T-helper 17 cell (primary cell): ENCODE data around the gene TNN. TPM values are rescaled to one million over a fixed set of nuclear protein-coding genes. Genes with fewer than 3 reads are reported as not detected.

Experiments used
- ATAC-seq: fragments of 150-1000 bp; cut with Tn5 transposase; 2 replicates; pipeline ENCODE4 v1.10.0; 2021; ENCODE audit warnings: mild to moderate bottlenecking, moderate library complexity
- DNase-seq, 3 donors: peaks; one replicate each; pipeline versions ENCODE4 v3.0.0 to v3.0.0-alpha.2; 2020 to 2021
- H3K9me3 ChIP-seq: one replicate; pipeline ENCODE4 v1.7.0; 2013; ENCODE audit warnings: low read length, mild to moderate bottlenecking; ENCODE audit not compliant: control insufficient read depth, poor library complexity, severe bottlenecking
- H3K27ac Mint-ChIP-seq: one replicate; pipeline ENCODE4 v1.8.0; 2022; ENCODE audit warnings: mild to moderate bottlenecking, moderate library complexity, mixed read lengths
- H3K27me3 Mint-ChIP-seq: one replicate; pipeline ENCODE4 v1.8.0; 2022; ENCODE audit warnings: mixed read lengths
- H3K36me3 Mint-ChIP-seq: one replicate; pipeline ENCODE4 v1.8.0; 2022; ENCODE audit warnings: low read depth, mixed read lengths
- H3K4me1 Mint-ChIP-seq: one replicate; pipeline ENCODE4 v1.8.0; 2022; ENCODE audit warnings: mild to moderate bottlenecking, mixed read lengths
- H3K4me3 Mint-ChIP-seq: one replicate; pipeline ENCODE4 v1.8.0; 2022; ENCODE audit warnings: mild to moderate bottlenecking, moderate library complexity, mixed read lengths
- total RNA-seq, 4 donors: library from RNA in 2 of 4; stranded (reverse) in 2 of 4; gene quantifications; one replicate each; pipeline ENCODE4 v1.2.3 and lab custom pipeline; 2022 to 2026

The TNN gene
- total RNA-seq, 2 donors from 2014 or later, result not detected

DNA sequence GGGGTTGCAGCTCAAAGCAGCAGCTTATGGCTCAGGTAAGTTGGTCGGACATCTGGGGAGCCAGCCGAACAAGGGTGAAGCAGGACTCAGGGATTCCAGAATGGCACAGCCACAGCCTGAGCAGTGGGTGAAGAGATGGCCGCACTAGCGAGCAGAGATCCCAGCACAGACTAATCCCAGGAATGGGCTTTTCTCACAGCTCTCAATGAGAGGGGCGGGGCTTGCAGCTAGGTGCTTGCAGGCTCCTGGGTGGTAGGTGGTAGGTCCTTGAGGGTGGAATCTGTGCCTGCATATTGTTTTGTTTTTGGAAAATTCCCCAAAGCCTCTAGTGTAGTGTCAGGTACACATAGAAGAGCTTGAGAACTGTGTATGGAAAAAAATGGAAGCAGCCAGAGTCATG is 116.0 kb downstream of the TNN start:
- no peaks in the 10 kb centered on the region for H3K9me3 ChIP-seq
- ATAC-seq (no peak), DNase-seq (no peak)
- H3K27me3 Mint-ChIP-seq, result no peaks in the 10 kb centered on the region
- peak overlapping the region; percentile 43 for H3K27ac Mint-ChIP-seq
- peaks cover 83% of the 10 kb centered on the region for H3K4me1 Mint-ChIP-seq
- H3K36me3 Mint-ChIP-seq, result peaks cover 10% of the 10 kb centered on the region
- no peak overlapping the region for H3K4me3 Mint-ChIP-seq

DNA sequence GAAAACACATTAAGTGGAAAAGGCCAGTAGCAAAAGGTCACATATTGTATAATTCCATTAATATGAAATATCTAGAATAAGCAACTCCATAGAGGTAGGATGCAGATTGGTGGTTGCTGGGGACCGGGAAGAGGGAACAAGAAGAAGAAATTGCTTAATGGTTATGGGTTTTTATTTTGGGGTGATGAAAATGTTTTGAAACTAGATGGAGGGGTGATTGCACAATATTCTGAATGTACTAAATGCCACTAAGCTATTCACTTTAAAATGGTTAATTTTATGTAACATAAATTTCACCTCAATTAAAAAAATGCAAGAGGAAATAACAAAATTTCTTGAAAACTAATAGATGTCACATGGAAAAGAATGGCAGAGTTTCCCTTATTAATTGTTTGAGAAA is 118.3 kb downstream of the TNN start:
- no peaks in the 10 kb centered on the region for H3K9me3 ChIP-seq
- DNase-seq, result no peak
- no peak for ATAC-seq
- H3K4me1 Mint-ChIP-seq, result peaks cover 87% of the 10 kb centered on the region
- peak overlapping the region; percentile 47 for H3K4me3 Mint-ChIP-seq
- H3K36me3 Mint-ChIP-seq, result peaks cover 11% of the 10 kb centered on the region
- H3K27ac Mint-ChIP-seq, result peak overlapping the region; percentile 24
- no peaks in the 10 kb centered on the region for H3K27me3 Mint-ChIP-seq

DNA sequence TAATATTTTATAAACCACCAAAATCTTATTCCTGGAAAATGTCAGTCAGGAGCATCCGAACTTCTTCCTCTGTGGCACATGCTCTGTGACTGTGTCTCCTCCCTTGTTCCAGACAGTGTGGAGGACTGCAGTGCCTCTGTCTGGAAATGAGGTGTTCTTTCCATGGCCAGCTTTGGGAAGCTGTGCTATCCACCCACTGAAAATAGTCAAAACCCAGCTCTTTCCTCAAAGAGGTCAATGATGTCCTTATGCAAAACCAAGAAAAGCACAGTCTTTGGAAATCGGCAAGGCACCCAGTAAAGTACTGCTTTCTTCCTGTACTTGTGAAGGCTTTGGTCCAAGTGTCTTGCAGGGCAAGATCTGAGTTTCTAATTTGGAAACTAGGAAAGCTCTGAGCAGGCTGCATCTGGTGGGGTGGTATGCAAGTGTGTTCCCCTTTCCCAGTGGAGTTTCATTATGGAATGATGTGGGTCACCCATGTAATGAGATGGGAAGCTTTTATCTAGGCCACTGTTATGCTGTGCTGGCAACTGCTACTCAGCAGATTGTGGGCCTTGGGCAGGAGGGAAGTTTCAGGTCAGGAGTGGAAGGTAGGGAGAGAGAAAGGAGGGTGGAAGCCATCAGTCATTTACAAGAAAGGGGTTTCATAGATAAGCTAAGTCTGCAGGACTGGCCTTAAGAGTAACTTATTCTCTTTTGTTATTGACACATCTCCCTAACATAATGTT is 119.0 kb downstream of the TNN start:
- ATAC-seq, result no peak
- no peaks in the 10 kb centered on the region for H3K9me3 ChIP-seq
- no peak for DNase-seq
- Mint-ChIP-seq H3K36me3 (peaks cover 13% of the 10 kb centered on the region), H3K27ac (no peak overlapping the region), H3K4me3 (peak overlapping the region; percentile 81), H3K4me1 (peaks cover 85% of the 10 kb centered on the region), H3K27me3 (no peaks in the 10 kb centered on the region)

DNA sequence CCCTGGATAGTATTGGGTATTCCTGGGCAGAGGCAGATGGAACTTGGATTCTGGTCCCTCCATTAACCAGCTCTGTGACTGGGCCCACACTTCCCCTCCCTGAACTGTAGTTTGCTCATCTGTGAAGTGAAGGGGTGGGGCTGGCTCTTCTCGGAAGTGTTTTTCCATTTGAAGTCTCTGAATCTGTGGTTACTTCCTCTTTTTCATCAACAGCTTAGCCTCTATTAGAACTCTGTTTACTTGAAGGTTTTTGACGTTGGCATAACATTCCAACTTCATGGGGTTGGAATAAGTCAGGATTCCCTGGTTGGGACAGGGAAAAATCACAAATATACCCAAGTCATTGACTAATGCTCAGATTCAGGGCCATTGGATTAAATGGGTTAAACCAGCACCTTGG is 121.3 kb downstream of the TNN start:
- DNase-seq (peak in 2 of 3 donors; percentile 27 to 28), ATAC-seq (peak; percentile 60)
- no peaks in the 10 kb centered on the region for H3K9me3 ChIP-seq
- peaks cover 13% of the 10 kb centered on the region for H3K36me3 Mint-ChIP-seq
- H3K4me3 Mint-ChIP-seq, result peak overlapping the region; percentile 98
- peak overlapping the region; percentile 86 for H3K27ac Mint-ChIP-seq
- peaks cover 68% of the 10 kb centered on the region for H3K4me1 Mint-ChIP-seq
- no peaks in the 10 kb centered on the region for H3K27me3 Mint-ChIP-seq

DNA sequence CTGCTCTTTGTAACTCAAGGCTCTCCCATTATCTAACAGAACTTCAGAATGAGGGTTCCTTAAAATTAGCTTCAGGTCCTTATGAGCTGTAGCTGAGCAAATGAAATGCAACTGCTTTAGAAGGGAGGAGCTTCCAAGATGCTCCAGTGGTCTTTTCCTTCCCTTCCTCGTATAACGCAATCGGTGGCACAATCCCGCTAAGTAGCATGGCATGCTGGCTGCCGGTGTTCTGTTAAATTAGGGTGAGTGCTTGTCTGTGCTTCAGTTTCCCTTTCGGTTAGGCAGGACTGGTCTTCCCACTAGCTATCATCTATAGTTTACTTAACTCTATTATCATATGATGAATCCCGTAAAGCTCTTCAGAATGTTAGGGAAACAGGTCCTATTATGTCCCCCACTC is 124.0 kb downstream of the TNN start:
- Mint-ChIP-seq H3K4me3 (peak overlapping the region; percentile 98), H3K27ac (peak overlapping the region; percentile 86), H3K27me3 (no peaks in the 10 kb centered on the region), H3K36me3 (peaks cover 8% of the 10 kb centered on the region), H3K4me1 (peaks cover 56% of the 10 kb centered on the region)
- no peaks in the 10 kb centered on the region for H3K9me3 ChIP-seq
- DNase-seq, result no peak
- ATAC-seq, result peak; percentile 57

DNA sequence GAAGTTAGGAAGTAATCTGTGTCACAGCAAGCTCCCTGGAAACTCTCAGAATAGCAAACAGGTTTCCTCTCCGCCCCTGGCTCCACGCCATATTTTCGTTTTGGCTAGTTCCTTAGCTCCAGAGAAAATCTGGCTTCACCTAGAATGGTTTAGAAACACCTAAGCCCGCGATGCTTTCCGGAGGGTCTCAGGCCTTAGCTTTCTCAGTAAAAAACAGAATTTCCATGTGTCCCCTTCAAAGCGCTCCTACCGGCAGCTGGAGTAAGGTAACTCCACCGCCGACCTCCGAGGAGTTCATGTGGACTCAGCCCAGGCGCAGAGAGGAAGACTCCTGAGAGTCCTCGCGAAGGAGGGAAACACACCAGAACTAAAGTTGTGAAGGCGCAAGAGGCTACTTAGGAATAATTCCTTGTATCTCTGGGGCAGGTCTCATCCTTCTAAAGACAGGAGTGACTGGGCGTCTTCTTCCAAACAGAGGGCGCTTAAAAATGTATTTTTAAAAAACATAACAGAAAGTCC is 124.5 kb downstream of the TNN start:
- no peaks in the 10 kb centered on the region for H3K9me3 ChIP-seq
- Mint-ChIP-seq H3K36me3 (peaks cover 6% of the 10 kb centered on the region), H3K27ac (peak overlapping the region; percentile 86), H3K27me3 (no peaks in the 10 kb centered on the region), H3K4me1 (peaks cover 51% of the 10 kb centered on the region), H3K4me3 (peak overlapping the region; percentile 98)
- ATAC-seq, result peak; percentile 50
- peak in 2 of 3 donors; percentile 13 to 15 for DNase-seq

DNA sequence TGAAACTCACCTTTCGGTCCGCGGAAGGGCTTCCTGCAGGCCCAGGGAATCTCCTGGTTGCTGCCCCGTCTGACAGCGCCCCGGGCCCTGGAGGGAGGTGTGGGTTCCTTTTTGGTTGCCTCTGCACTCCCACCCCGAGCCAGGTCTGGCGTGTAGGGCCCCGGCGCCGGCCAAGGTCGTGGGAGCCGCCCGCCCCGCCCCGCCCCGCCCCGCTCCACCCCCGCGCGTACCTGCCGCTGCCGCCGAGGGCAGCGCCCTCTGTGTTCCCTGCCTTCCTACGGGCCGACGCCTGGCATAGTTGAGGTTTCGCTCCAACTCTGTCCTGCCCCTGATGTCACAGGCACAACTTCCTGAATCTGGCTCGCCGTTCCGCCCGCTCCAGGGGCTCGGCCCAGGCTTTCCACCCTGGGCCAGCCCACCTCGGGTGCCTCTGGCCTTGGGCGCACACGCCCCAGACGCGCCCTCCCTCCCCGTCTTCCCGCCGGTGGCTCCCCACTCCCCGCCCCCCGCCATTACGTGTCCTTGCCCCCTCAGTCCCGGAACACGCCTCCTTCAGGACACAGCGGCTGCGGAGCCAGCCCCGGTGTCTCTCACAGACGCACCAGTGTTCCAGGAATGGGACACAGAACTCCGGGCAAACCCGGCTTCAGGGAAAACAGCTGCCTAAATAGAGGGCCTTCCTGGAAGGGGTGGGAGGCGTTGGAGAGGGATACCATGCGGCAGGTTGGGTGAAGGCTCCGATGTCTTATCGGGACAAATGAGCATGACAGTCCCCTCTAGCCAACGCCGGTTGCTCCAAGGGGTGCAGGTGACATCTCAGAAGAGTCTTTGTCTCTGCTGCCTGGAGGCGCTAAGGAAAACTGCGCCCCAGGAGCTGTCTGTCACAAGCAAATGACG is 125.2 kb downstream of the TNN start, which contains the start of gene KIAA0040:
Gene KIAA0040, minus strand, starts transcription at position 147 of the 897 bp plus-strand sequence. CDS start 31,763 bp downstream, outside the sequence.
- ATAC-seq, result peak; percentile 74
- no peaks in the 10 kb centered on the region for H3K9me3 ChIP-seq
- Mint-ChIP-seq H3K4me3 (peak within 1 kb of the TSS; percentile 98), H3K27ac (peak within 1 kb of the TSS; percentile 86), H3K4me1 (peaks cover 50% of the 10 kb centered on the region), H3K36me3 (peaks cover 6% of the 10 kb centered on the region), H3K27me3 (no peaks in the 10 kb centered on the region)
- peak; percentile 14 to 61 (median 59) for DNase-seq

DNA sequence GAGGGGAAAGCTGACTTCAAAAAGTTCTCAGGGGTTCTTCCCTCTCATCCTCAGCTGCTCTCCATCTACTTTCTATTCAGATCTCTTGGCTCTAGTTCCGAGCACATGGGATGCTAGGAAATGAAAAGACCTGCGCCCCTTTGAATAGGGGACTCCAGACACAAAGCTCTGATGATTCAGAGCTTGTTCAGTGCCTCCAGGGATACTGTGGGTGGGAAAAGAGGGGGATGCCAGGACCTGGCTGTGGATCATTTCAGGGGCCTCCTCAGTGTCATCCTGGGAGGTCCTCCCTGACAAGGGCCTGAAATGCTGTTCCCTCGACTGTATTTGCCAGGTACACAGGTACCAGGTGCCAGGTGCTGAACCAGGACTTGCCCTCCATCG is 125.9 kb downstream of the TNN start:
- no peaks in the 10 kb centered on the region for H3K9me3 ChIP-seq
- ATAC-seq (no peak), DNase-seq (no peak)
- H3K27me3 Mint-ChIP-seq, result no peaks in the 10 kb centered on the region
- H3K36me3 Mint-ChIP-seq, result peaks cover 6% of the 10 kb centered on the region
- peak overlapping the region; percentile 86 for H3K27ac Mint-ChIP-seq
- H3K4me1 Mint-ChIP-seq, result peaks cover 48% of the 10 kb centered on the region
- peak overlapping the region; percentile 98 for H3K4me3 Mint-ChIP-seq

DNA sequence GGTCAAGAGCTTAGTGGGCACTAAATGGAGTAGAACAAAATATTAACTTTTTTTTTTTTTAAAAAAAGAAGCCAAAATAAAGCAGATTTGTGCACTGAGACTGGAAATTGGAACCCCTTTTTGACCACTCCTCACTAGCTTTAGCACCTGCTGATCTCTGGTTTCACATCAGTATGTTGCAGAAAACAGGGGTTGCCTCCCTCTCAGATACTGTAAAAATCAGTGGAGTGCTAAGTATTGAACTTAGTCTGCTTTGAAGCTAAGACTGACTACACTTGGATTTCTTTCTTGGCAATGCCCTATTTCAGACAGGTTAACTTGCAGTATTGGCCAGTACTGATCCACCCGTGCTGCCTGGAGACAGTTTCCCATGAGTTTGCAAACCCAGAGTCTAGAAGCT is 127.6 kb downstream of the TNN start:
- peak overlapping the region; percentile 21 for H3K27ac Mint-ChIP-seq
- no peak overlapping the region for H3K4me3 Mint-ChIP-seq
- no peak for ATAC-seq

DNA sequence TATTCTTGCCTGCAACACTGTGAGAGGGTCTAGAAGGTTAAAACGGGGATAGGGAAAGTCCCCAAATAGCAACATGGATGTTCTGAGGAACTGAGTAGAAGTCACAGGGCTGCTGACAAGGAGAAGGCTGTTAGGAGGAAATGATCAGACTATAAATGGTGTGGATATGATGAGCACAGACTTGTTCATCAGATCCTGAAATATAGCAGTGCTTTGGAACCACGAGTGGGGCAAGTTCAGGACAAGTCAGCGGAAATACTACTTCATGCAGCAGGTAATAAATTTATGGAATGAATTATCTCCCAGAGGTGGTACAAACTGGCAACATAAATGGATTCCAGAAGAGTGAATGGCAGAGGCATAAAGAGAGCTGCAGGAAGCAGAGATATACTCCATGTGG is 128.2 kb downstream of the TNN start:
- no peak overlapping the region for H3K4me3 Mint-ChIP-seq
- H3K27ac Mint-ChIP-seq, result peak overlapping the region; percentile 21
- ATAC-seq, result no peak
- H3K9me3 ChIP-seq, result no peaks in the 10 kb centered on the region
- peaks cover 4% of the 10 kb centered on the region for H3K36me3 Mint-ChIP-seq
- DNase-seq, result no peak
- H3K4me1 Mint-ChIP-seq, result peaks cover 31% of the 10 kb centered on the region
- peaks cover 6% of the 10 kb centered on the region for H3K27me3 Mint-ChIP-seq

More for the DNA sequence above, 127.6 kb downstream of the TNN start:
- Mint-ChIP-seq H3K4me1 (peaks cover 36% of the 10 kb centered on the region), H3K27me3 (peaks cover 2% of the 10 kb centered on the region), H3K36me3 (peaks cover 6% of the 10 kb centered on the region)
- DNase-seq, result no peak
- no peaks in the 10 kb centered on the region for H3K9me3 ChIP-seq

DNA sequence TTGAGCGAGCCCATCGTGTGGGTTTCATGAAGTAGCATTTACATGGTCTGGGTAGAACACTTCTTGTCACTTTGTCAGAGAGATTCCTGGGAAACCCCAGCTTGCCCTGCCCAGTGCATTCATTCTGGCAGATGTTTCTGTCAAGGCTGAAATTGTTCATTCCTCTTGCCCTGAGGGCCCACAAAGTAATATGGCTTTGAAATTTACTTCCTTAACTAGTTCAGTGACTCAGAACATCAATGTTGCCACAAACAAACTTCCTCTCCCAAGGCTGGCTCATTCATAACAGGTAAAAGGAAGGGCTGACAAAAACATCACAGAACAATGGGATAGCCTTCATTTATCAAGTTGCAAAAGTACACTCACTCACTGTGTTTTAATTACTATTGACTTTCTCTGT is 129.9 kb downstream of the TNN start:
- peaks cover 24% of the 10 kb centered on the region for H3K4me1 Mint-ChIP-seq
- ATAC-seq (no peak), DNase-seq (no peak)
- peaks cover 6% of the 10 kb centered on the region for H3K27me3 Mint-ChIP-seq
- no peak overlapping the region for H3K4me3 Mint-ChIP-seq
- peaks cover 2% of the 10 kb centered on the region for H3K36me3 Mint-ChIP-seq
- no peaks in the 10 kb centered on the region for H3K9me3 ChIP-seq
- H3K27ac Mint-ChIP-seq, result no peak overlapping the region
